ENCODE measurements around the gene DDX54.
"Not testable (repeated sequence)": the region's sequence is repeated elsewhere in the genome, so short reads cannot be mapped to it uniquely, and the experiment has no call there.

Gene DDX54

DNA sequence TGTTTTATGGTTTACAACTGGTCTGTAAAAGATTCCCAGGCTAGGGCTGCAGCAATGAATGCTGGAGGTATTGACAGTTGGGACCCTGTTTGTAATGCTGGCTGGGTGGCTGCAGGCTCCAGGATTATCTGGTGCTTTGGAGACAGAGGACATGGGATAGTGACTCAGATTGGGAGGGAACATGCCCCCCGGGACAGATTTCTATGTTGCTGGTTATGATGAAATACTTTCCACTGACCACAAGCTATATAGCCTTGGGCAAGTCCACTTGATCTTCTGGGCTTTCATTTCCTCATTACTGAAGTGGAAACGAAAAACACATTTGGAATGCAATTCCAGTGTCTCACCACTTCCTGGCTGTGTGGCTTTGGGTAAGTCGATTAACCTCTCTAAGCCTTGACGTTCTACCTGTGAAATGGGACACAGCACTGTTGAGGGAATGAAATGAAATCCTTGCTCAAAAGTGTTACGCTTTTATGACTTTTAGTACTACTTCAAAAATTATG, 29.7 kb upstream of the DDX54 start:
- peak; percentile 96 for DNase-seq

DNA sequence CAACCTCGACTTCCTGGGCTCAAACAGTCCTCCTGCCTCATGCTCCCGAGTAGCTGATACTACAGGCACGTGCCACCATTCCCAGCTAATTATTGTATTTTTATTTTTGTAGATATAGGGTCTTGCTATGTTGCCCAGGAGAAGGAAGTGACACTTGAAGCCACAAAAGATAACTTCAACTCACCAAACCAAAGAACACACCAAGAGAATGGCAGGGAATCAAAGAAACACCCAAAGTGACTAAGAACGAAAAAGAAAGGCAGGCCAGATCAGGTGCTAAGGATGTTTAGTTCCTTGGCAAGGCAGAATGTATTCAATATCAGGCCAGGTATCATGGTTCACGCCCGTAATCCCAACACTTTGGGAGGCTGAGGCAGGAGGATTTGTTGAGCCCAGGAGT, 25.9 kb upstream of the DDX54 start:
- DNase-seq = no peak

DNA sequence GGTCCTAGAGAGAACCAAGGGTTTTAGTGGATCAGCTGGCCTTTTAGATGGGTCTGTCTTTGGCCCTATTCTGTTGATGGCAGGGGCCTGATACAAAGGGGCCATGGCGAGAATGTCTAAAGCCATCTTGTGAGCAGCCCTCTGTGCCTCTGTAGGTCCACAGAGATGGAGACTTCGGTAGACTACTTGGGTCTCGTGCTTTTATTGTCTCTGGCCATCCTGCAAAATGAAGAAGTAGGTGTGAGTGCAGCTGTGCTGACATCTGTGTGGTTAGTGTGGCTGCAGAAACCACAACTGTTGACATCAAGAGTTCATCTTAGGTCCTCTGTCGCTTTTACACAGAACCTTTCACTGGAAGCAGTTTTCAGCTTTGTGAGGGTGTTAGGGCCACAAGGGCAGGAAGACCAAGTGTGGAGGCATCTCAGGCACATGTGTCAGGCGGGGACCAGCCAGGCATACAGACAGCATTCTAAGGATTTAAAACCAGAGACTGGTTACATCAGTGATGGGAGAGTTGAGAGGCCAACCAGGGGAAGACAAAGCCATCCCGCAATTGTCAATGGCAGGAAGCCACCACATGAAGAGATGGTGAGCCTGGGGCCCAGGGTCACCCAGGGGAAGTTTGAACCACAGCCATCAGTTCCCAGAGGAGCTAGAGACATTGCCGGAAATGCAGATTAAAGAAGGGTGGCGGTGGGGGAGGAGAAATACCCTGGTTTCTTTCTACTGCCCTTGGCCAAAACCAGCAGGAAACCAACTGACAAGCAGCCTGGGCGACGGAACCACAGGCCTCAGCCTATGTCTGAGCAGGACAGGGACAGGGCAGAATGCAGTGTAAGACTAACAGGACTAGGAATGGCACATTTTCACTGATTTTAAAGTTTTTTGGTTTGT, 23.0 kb upstream of the DDX54 start:
- DNase-seq = peak; percentile 88

DNA sequence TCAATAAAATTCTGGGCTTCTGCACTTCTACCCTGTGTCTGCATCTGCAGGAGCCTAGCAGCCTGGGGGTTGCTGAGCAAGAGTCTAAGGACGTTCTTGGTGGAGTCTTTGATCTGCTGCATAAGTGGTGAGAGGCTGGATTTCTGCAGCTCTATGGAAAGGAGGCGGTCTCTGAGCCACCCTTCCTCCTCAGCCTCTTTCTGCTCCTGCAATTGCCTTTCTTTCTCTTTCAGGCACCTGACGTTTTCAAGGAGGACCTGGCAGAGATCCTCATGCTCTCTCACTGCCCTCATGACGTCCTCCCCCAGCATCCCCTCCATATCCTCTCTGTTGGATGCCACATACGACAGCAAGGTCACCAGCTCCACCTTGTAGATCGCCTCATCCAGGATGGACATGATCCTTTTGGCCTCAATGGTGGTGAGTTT, 22.3 kb upstream of the DDX54 start:
- DNase-seq = no peak

DNA sequence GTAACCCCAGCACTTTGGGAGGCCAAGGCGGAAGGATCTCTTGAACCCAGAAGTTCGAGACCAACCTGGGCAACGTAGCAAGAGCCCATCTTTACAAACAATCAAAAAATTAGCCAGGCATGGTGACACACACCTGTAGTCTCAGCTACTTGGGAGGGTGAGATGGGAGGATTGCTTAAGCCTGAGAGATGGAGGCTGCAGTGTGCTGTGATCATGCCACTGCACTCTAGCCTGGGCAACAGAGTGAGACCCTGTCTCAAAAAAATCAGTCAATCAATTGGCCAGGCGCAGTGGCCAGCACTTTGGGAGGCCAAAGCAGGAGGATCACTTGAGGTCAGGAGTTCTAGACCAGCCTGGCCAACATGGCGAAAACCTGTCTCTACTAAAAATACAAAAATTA, 21.5 kb upstream of the DDX54 start:
- not testable (repeated sequence) for DNase-seq

DNA sequence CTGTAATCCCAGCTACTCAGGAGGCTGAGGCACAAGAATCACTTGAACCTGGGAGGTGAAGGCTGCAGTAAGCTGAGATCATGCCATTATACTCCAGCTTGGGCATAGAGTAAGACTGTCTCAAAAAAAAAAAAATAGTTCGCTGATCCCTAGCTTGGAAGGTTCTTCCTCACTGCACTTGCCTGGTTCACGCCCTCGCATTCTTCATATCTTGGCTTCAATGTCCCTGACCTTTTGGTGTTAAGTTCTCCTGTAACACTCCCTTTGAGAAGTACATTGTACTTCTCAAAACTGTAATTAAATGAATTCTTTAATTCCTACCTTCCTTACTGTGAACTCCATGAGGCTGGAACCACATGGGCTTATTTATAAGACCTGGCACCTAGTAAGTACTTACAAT, 19.5 kb upstream of the DDX54 start:
- DNase-seq = no peak

DNA sequence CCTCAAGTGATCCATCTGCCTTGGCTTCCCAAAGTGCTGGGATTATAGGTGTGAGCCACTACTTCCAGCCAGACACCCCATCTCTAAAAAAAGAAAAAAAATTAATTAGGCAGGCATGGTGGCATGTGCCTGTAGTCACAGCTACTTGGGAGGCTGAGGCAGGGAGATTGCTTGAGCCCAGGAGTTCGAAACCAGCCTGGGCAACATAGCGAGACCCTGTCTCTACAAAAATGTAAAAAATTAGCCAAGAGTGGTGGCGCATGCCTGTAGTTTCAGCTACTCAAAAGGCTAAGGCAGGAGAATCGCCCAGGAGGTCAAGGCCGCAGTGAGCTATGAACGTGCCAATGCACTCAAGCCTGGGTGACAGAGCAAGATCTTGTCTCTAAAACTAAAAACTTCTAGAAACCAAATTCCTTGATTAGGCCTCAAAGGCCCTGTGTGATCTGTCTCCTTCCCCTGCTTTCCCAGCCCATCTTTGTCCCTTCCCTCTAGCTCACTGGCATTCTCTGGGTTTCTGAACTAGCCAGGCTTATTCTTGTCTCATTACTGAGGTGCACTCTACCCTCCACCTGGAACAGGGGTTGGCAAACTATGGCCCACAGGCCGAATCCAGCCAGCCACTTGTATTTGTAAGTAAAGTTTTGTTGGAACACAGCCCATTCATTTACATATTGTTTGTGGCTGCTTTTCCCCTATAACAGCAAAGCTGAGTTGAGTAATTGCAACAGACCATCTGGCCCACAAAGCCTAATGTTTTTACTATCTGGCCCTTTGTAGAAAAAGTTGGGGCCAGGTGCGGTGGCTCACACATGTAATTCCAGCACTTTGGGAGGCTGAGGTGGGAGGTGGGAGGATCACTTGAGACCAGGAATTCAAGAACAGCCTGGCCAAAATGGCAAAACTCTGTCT, 18.8 kb upstream of the DDX54 start:
- no peak for DNase-seq

DNA sequence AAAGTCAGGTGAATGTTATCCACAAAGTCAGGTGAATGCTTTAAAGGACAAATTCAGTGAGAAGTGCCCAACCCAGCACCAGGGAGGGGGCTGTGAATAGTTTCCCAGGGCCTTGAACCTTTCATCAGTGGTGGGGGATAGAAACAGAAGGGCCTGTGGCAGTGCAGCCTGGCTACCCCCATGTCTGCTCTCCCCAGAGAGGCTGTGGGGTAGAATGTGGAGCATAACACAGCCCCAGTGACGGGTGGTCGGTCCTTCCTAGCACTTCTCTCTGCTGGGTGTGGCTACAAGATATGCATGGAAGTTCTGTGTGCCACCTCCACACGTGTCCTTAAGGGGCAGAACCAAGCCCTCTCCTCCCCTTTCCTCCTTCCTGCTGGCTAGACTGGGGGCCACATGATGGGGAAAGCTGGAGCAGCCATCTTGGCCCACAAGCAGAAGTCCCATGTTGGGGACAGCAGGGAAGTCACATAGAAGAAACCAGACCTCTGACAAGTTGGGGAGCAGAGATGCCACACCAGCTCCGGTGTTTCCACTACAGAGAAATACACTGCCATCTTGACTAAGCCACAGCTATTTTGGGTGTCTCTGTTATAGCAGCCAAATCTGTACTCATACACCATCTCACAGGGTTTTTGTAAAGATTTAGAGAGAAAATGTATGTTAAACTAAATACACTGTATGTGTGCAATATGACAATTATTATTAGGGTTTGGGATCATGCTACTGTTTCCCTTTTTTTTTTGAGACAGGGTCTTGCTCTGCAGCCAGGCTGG, 17.2 kb upstream of the DDX54 start:
- no peak for DNase-seq

DNA sequence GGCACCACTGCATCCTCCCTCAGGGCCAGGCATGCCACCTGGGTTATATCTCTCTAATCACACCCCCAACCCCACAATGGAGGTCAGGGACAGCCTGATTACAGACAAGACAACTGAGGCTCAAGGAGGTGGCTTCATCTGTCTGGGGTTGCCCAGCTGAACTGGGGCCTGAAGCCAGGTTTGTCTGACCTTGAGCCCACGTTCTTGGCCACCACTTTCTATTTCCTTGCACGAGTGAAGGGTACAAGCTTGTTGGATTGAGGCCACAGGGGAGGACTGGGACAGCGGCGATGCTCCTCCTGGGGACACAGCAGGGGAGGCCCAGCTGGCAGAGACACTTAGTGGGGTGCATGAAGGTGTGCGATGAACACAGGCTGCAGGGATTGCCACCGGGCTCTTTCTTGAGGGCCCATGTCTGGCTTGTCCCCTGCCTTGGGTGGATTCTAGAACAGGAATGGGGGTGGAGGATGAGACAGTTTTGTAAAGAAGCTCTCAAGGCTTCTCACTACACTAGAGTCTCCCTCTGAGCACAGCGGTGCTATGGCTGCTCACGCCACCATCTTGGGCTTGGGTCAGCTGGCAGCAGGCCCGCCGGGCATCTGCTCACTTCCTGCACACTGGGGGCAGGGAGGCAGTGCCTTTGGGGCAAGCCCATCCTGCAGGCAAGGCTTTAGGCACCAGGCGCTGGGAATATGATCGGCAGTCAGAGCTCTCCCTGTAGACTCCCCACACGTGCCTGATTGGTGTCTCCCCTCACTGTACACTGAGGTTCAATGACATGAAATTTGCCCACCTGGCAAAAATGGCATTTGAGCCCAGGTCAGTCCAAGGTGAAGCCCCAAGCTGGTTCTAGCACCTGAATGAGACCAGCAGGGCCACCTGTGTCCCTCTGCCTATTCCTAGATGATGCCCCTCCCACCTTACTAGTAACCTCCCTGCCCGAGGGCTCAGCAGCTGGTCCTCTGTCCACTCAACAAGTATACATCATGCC, 16.2 kb upstream of the DDX54 start:
- no peak for DNase-seq

DNA sequence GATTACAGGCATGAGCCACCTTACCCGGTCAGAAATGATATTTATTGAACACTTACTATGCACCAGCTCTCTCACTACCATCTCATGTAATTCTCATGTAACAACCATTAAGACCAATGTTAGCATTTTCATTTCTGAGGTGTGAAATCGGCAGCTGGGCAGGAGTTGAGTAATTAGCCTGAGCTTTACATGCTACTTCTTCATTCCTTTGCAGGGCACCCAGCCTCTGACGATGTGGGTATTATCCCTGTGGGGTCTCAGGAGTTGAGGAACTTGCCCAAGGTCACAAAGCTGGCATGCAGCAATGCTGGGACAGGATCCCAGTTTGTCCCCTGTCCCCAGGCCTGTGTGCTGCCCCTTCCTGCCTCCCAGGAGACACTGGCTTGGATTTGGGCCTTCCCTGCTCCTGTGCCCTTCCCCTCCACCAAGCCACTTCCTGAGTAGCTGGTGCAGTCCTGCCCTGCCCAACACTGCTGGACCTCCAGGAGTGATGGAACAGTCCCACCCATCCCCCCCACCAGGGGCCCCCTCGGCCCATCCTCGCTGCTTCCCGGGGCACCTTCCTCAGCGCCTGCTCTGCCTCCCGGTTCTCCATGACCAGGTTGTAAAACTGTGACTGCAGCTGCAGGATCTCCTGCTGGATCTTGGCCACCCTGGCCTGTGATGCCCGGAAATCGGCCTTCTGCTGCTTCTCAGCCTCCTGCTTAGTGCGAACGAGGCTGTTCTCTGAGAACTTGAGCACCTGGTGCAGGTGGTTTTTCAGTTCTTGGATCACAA, 14.9 kb upstream of the DDX54 start:
- peak; percentile 41 for DNase-seq

DNA sequence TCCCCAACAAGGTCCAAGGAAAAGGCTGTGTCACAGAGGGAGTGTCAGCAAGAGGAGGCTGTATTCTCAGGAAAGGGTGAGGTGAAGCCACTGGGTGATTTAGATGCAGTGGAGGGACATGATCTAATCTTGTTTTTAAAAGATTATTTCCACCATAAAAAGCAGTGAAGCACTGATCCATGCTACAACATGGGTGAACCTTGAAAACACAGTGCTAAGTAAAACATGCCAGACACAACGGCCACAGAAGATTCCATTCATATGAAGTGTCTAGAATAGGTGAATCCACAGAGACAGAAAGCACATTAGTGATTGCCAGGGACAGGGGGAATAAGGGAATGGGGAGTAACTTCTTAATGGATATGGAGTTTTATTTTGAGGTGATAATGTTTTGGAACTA, 13.0 kb upstream of the DDX54 start:
- DNase-seq = no peak

DNA sequence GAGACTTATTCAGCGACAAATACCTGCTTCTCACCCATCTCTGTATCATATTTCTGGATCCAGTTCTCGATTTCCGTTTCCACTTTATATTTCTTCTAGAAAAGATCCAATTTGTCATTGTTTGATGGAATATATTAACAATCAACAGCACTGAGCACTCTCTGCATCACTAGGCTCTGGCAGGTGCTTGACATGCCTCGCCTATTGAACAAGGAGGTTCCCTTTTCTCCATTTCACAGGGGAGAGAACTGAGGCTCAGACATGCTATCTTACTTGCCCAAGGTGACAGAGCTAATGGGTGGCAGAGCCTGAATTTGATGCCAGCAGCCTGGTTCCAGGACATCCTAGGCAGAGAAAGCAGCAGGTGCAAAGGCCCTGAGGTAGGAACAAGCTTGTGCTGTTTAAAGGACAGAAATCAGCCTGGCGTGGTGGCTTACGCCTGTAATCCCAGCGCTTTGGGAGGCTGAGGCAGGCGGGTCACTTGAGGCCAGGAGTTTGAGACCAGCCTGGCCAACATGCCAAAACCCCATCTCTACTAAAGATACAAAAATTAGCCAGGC, 12.3 kb upstream of the DDX54 start:
- no peak for DNase-seq

DNA sequence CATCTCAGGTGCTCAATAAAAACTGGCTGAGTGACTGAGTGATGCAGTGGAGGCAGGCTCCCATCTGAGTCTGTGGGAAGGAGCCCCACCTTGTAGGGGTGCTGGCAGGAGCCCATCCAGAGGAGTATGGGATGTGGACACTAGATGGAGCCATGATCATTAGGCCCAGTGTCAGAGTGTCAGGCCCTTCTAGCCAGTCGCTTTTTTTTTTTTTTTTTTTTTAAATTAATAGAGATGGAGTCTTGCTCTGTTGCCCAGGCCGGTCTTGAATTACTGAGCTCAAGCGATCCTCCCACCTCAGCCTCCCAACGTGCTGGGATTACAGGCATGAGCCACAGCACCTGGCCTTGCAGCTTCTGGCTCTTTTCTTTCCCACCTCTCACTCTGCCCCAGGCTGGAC, 11.7 kb upstream of the DDX54 start:
- DNase-seq = peak; percentile 81

DNA sequence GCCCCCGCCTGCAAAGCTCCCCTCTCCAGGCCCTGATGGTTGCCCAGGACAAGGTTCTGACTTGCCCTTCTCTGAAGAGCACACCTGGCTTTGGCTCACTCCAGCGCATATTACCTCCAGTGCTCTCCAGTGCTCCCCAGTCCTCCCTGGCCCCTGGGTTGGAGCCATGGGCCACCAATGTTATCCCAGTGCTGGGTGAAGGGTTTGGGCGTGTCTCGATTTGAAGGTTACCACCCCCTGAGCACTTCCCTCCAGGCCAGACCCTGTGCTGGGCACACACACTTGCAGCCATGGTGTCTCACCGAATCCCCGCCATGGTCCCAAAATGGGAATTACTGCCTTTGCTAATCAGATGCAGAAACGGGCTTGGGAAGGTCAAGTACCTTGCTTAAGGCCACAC, 11.3 kb upstream of the DDX54 start:
- no peak for DNase-seq

DNA sequence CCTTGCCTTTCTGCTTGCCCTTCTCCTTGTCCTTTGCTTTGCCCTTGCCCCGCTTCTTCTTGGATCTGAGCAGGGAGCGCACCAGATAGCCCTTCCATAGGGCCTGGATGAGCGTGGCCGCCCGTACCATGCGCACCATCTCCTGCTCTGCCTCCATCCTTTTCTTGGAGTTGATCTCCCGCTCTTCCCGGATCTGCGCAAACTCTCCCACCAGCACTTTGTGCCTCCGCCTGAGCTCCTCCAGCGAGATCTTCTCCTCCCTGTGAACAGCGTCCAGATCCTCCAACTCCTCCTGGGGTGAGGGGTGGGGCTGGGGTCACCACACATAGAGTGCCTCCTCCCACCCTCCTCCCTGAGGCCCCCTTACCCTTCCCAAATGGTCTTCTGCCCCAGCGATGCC, 10.3 kb upstream of the DDX54 start:
- DNase-seq = no peak

DNA sequence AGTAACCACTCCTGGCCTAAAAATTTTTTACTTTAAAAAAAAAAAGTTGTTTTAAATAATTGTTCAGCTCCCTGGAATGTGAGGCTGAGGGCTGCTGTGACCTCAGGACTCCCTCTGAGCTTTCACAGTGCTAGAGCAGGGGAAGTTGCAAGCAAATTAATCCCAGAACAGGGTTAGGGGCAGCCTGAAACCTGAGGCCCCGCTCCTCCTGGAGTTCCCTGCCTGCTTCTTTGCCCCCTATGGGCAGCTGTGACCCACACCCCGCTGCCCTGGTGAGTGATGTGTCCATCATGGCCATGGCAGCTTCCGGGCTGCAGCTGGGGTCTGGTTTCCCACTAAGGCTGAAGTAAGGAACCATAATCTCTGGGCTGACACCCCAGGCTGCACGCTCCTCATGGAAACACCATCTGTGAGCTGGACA, 9.7 kb upstream of the DDX54 start:
- DNase-seq = no peak

DNA sequence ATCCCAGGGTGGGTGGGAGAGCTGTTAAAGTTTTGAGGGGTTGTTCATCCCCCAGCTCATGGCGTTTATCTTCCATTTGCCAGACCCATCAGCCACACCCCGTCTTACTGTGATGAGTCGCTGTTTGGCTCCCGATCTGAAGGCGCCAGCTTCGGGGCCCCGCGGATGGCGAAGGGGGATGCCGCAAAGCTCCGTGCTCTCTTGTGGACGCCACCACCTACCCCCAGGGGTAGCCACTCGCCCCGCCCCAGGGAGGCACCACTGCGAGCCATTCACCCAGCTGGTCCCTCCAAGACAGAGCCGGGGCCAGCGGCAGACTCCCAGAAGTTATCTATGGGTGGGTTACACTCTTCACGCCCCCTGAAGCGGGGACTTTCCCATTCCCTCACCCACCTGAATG, 5.9 kb upstream of the DDX54 start:
- no peak for DNase-seq

DNA sequence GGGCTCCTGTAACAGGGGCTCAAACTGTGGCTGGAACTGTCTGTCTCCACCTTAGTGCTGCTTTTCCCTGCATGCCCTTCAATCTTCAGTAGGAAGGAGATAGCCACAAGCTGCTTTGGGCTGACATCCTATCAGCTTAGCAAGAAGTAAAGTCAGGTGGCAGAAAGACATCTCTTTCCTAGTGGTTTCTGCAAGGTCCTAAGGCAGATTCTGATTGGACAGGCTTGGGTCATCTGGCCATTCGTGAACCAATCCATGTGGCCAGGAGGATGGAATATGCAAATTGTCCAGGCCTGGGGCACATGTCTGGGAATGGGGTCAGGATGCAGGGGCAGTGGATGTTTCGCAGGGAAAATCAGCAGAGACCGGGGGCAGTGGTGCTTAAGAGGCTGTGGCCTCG, 5.5 kb upstream of the DDX54 start:
- DNase-seq = no peak

DNA sequence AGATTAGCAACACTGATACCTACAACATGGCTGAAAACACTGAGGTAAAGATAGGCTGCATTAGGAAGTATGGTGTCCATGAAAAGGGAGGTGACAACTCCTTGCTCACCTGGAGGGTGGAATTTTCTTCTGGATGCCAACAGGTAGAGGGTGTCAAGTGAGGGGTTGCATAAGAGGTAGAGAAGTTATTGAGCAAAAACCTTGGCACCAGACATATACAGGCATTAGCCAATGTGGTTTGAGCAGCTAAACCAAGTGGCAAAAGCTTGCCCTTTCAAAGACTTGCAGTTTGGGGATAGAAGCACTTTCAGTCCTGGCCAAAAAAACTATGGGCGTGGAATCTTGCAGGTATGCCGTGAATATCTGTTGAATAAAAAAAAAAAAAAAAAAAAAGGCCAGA, 4.1 kb upstream of the DDX54 start:
- no peak for DNase-seq

DNA sequence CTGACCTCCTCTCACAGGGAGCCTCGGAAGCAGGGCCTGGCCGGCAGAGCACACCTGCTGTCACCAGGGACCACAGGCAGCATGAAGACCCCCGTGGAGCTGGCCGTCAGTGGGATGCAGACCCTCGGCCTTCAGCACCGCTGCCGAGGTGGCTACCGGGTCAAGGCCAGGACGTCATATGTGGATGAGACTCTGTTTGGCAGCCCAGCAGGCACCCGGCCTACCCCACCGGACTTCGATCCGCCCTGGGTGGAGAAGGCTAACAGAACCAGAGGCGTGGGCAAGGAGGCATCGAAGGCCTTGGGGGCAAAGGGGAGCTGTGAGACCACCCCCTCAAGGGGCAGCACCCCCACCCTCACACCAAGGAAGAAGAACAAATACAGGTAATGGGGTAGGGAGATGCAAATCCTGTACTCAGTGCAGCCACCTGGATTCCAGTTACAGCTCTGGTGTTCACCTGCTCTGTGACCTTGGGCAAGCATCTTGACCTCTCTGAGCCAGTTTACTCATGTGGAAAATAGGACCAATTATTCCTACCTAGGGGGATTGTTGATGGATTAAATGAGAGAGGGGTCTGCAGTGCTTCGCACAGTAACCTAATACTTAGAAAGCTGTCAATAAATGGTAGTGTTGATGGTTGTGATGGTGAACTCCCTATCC, 1.5 kb upstream of the DDX54 start:
- DNase-seq = no peak
